Brain microvascular endothelial cell (primary cell): Measurements from ENCODE around the gene C17orf58.
"Not testable (repeated sequence)": the region's sequence is repeated elsewhere in the genome, so short reads cannot be mapped to it uniquely, and the experiment has no call there.

Source experiments
- DNase-seq: peaks from one replicate; pipeline ENCODE4 v3.0.0-alpha.2; 2020
- H3K27ac ChIP-seq: fragments of 250-450 bp; sonication (Bioruptor Pico); 2 replicates; pipeline ENCODE4 v1.5.1; 2020; ENCODE audit warnings: mild to moderate bottlenecking, moderate library complexity
- H3K27me3 ChIP-seq: fragments of 250-450 bp; sonication (Bioruptor Pico); replicated peaks from 2 replicates; pipeline ENCODE4 v1.5.1; 2020; ENCODE audit warnings: mild to moderate bottlenecking
- H3K36me3 ChIP-seq: fragments of 250-450 bp; sonication (Bioruptor Pico); replicated peaks from 2 replicates; pipeline ENCODE4 v1.5.1; 2020; ENCODE audit warnings: mild to moderate bottlenecking
- H3K4me3 ChIP-seq: 2 replicates; pipeline ENCODE4 v1.5.1; 2011; ENCODE audit warnings: low read depth, mild to moderate bottlenecking, control low read depth, low read length, moderate library complexity
- CTCF ChIP-seq: IDR thresholded peaks from 2 replicates; pipeline ENCODE4 v1.5.1; 2011; ENCODE audit warnings: low read depth, mild to moderate bottlenecking, moderate library complexity, low read length, control low read depth, inconsistent platforms; ENCODE audit errors: missing control alignments
- in situ Hi-C: cut with HindIII; loops from 2 replicates; pipeline ENCODE4 v1.10.0; 2017; ENCODE audit warnings: low sequenced_read_pairs, low pct_ligation_motif_present

C17orf58 gene

DNA sequence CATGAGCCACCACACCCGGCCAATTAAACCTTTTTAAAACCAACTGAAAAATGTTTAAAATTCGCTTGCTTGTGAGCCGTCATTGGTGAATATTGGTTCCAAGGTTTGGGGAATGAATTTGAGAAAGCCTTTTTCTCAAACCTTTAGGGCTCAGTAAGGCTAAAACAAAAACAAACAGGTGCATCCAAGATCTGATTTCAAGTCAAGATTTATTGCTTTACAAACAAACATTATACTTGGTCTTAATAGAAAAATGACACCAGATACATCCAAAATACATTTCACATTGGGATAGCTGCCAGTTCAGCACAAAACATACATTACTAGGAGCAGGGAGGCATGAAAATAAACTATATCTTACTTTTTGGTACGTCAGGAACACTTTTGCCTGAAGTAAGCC lies 5.4 kb downstream of the C17orf58 start:
- no peak overlapping the region for H3K27ac ChIP-seq
- in situ Hi-C loops, result no loop called here
- DNase-seq, result no peak
- H3K27me3 ChIP-seq, result no peaks in the 10 kb centered on the region
- H3K36me3 ChIP-seq, result no peaks in the 10 kb centered on the region
- TF ChIP-seq CTCF, result no peak
- H3K4me3 ChIP-seq, result no peak overlapping the region

GRCh38 chr17:67983383-67983688 lies 12.9 kb downstream of the C17orf58 start:
- no peak overlapping the region for H3K27ac ChIP-seq
- in situ Hi-C loops, result no loop called here
- no peaks in the 10 kb centered on the region for H3K27me3 ChIP-seq

GRCh38 chr17:67982686-67983382 lies 13.4 kb downstream of the C17orf58 start:
- DNase-seq, result no peak
- Histone ChIP-seq H3K36me3 (no peaks in the 10 kb centered on the region), H3K27ac (no peak overlapping the region), H3K27me3 (no peaks in the 10 kb centered on the region), H3K4me3 (no peak overlapping the region)
- in situ Hi-C loops, result no loop called here
- TF ChIP-seq CTCF, result no peak

More at GRCh38 chr17:67983383-67983688, 12.9 kb downstream of the C17orf58 start:
- Histone ChIP-seq H3K36me3 (no peaks in the 10 kb centered on the region), H3K4me3 (no peak overlapping the region)
- DNase-seq, result no peak
- no peak for TF ChIP-seq CTCF

GRCh38 chr17:67982034-67982640 lies 14.1 kb downstream of the C17orf58 start:
- no peaks in the 10 kb centered on the region for H3K36me3 ChIP-seq
- no peak overlapping the region for H3K4me3 ChIP-seq
- H3K27me3 ChIP-seq, result no peaks in the 10 kb centered on the region
- no peak for DNase-seq
- no peak for TF ChIP-seq CTCF
- no peak overlapping the region for H3K27ac ChIP-seq
- in situ Hi-C loops, result no loop called here

DNA sequence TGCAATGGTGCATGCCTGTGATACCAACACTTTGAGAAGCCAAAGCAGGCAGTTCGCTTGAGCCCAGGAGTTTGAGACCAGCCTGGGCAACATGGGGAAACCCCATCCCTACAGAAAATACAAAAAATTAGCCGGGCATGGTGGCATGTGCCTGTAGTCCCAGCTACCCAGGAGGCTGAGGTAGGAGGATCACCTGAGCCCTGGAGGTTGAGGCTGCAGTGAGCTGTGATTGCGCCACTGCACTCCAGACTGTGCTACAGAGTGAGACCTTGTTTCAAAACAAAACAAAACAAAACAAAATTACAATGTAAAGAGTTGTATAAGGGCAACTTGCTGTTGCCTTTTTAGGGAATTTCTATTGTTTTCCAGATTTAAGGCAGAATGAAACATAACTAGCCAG lies 15.4 kb downstream of the C17orf58 start:
- in situ Hi-C loops, H3K27me3 ChIP-seq, DNase-seq, H3K27ac ChIP-seq, H3K36me3 ChIP-seq, H3K4me3 ChIP-seq: not testable (repeated sequence)

GRCh38 chr17:67980456-67980855 lies 15.8 kb downstream of the C17orf58 start:
- in situ Hi-C loops, result no loop called here
- H3K36me3 ChIP-seq, result peaks cover 8% of the 10 kb centered on the region
- no peak overlapping the region for H3K4me3 ChIP-seq

DNA sequence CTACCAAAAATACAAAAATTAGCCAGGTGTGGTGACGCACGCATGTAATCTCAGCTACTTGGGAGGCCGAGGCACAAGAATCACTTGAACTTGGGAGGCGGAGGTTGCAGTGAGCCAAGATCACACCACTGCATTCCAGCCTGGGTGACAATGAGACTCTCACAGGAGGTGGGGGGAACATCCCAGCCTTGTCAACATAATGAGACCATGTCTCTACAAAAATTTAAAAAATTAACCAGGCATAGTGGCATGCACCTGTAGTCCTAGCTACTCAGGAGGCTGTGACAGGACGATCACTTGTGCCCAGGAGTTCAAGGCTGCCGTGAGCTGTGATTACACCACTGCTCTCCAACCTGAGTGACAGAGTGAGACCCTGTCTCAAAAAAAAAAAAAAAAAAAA lies 20.0 kb downstream of the C17orf58 start:
- H3K36me3 ChIP-seq, result peaks cover 13% of the 10 kb centered on the region
- DNase-seq, H3K27me3 ChIP-seq, H3K4me3 ChIP-seq, H3K27ac ChIP-seq, in situ Hi-C loops: not testable (repeated sequence)

More at GRCh38 chr17:67980456-67980855, 15.8 kb downstream of the C17orf58 start:
- no peak for DNase-seq
- H3K27me3 ChIP-seq, result no peaks in the 10 kb centered on the region
- no peak overlapping the region for H3K27ac ChIP-seq
- no peak for TF ChIP-seq CTCF
